GM12878 (cell line): ENCODE results near the gene PSMD13.

Source experiments
- CTCF ChIP-seq, 3 experiments: IDR thresholded peaks in 2 of 3; conservative IDR thresholded peaks in 1 of 3; 2 replicates each; pipeline ENCODE4 v1.5.1; 2011; ENCODE audit warnings: low read depth in 3 of 3, low read length in 3 of 3, mild to moderate bottlenecking in 3 of 3, control low read depth in 2 of 3, moderate library complexity in 2 of 3, inconsistent platforms in 1 of 3, mixed read lengths in 1 of 3; ENCODE audit not compliant: control insufficient read depth in 2 of 3, insufficient read depth in 1 of 3; ENCODE audit errors: extremely low read depth in 1 of 3
- EZH2 ChIP-seq: IDR thresholded peaks from 2 replicates; pipeline ENCODE4 v1.6.1; 2012; ENCODE audit warnings: low read depth, mild to moderate bottlenecking, control low read depth, inconsistent platforms, low read length, borderline replicate concordance; ENCODE audit not compliant: control insufficient read depth
- FOXM1 ChIP-seq: IDR thresholded peaks from 2 replicates; pipeline ENCODE4 v1.6.1; 2012; ENCODE audit warnings: low read depth, mild to moderate bottlenecking, inconsistent platforms, low read length, moderate library complexity
- GABPA ChIP-seq: IDR thresholded peaks from 2 replicates; pipeline ENCODE4 v1.6.1; 2014; ENCODE audit warnings: antibody characterized with exemption, low read depth, mild to moderate bottlenecking, inconsistent platforms
- NR2C2 ChIP-seq: IDR thresholded peaks from 2 replicates; pipeline ENCODE4 v1.6.1; 2011; ENCODE audit warnings: borderline replicate concordance, low read depth; ENCODE audit not compliant: control insufficient read depth, insufficient read length
- SREBF2 ChIP-seq: IDR thresholded peaks from 2 replicates; pipeline ENCODE4 v1.6.1; 2012; ENCODE audit warnings: mild to moderate bottlenecking, low read length
- ZNF384 ChIP-seq: IDR thresholded peaks from 2 replicates; pipeline ENCODE4 v1.6.1; 2012; ENCODE audit warnings: low read depth, mild to moderate bottlenecking, low read length, improper control_type of control experiment, borderline replicate concordance

- TF ChIP-seq GABPA (no peak), NR2C2 (no peak), CTCF (IDR thresholded peaks at IDR 0.05 in 2 of 3, conservative IDR thresholded peaks at IDR 0.05 in 1 of 3; ENCODE audit: control insufficient read depth in 2 of 3, extremely low read depth in 1 of 3, insufficient read depth in 1 of 3, low read depth in 3 of 3, low read length in 3 of 3) (no peak), FOXM1 (no peak), ZNF384 (no peak), SREBF2 (no peak), EZH2 (no peak)
These were observed 18.4 kb downstream of the PSMD13 start for GRCh38 chr11:255176-255575.
